Stimulated activated CD8-positive, alpha-beta memory T cell treated with anti-CD3 and anti-CD28 coated beads, Interleukin-7, amount 100 ng/mL, for 48 hours (primary cell): ENCODE data around the gene CFTR.
"Not testable (repeated sequence)": the region's sequence is repeated elsewhere in the genome, so short reads cannot be mapped to it uniquely, and the experiment has no call there.

Source experiments
- DNase-seq, 2 donors: peaks; one replicate each; pipeline ENCODE4 v3.0.0-alpha.2; 2020; ENCODE audit warnings: low read depth in 1 of 2; ENCODE audit errors: extremely low read depth in 1 of 2

The CFTR gene

DNA sequence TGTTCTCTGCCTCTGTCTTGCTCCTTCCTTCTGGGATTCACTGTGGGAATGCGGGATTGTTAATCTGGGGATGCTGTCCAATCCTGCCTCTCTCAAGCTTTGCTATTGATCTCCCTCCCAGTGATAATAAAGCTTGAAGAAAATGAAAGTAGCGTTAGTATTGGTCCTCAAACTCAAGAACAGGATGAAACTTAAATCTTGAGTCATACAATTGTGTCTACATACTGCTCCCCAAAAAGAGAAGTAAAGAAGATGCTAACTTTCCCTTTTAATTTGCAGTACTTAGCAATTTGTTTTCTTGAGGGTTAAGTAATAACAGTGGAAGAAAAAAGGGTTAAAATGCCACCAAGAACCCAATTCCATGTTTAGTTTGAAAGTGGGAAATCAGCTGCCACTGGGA lies 13.6 kb downstream of the CFTR start:
- DNase-seq, result no peak

DNA sequence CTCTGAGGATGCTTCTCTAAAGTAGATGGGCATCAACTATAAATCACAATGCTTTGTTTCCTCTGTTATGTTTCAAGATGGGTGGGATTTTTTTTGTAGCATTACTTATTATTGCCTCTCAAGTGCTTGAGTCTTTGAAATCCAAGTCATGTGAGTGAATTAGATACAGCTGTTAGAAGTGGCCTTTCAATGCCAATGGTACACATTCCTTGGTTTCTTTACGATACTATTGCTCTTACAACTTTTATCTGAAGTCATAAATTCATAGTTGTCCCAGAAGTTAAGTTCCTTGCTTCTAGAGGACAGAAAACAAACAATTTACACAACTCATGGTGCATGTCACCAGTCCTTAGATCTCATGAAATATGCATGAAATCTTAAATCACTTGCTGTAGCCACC lies 15.5 kb downstream of the CFTR start:
- DNase-seq, result no peak

DNA sequence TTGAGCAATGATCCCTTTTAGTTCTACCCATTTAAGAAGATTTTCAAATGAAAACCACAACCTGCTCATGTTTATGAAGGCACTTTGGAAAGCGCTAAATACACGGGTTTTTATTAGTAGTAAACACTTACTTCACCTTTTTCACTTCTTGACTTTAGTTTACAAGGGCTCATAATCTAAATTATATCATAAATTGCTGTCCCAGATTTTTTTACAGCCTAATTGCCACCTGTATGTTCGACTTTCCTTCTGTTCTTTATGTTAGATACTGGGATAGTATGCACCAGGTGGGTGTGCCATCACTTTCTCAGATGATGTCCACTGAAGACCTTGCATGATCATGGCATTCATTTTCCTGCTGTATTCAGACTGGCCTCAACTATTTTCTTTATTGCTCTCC lies 22.5 kb downstream of the CFTR start:
- no peak for DNase-seq

DNA sequence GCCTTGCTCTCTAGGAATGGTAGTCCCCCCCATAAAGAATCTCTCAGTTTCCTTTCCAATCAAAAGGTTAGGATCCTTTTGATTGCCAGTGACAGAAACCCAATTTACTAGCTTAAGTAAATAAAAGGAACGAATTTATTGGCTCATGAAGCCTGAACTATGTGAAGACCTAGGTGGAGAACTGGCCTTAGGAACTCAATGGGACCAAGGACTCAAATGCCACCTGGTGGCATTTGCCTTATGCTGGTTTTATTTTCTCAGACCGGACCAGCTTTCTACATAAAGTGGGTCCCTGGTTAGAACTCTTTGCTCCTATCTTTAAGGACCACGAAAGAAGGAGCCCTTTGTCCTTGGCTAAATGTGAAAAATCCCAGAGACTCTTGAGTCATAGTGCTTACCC lies 25.4 kb downstream of the CFTR start:
- no peak for DNase-seq

DNA sequence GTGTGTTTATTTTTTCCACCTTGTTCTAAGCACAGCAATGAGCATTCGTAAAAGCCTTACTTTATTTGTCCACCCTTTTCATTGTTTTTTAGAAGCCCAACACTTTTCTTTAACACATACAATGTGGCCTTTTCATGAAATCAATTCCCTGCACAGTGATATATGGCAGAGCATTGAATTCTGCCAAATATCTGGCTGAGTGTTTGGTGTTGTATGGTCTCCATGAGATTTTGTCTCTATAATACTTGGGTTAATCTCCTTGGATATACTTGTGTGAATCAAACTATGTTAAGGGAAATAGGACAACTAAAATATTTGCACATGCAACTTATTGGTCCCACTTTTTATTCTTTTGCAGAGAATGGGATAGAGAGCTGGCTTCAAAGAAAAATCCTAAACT lies 28.9 kb downstream of the CFTR start:
- DNase-seq, result no peak

DNA sequence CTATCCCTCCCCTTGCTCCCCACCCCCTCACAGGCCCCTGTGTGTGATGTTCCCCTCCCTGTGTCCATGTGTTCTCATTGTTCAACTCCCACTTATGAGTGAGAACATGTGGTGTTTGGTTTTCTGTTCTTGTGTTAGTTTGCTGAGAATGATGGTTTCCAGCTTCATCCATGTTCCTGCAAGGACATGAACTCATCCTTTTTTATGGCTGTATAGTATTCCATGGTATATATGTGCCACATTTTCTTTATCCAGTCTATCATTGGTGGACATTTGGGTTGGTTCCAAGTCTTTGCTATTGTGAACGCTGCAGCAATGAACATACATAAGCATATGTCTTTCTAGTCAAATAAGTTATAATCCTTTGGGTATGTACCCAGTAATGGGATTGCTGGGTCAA lies 37.4 kb downstream of the CFTR start:
- not testable (repeated sequence) for DNase-seq

DNA sequence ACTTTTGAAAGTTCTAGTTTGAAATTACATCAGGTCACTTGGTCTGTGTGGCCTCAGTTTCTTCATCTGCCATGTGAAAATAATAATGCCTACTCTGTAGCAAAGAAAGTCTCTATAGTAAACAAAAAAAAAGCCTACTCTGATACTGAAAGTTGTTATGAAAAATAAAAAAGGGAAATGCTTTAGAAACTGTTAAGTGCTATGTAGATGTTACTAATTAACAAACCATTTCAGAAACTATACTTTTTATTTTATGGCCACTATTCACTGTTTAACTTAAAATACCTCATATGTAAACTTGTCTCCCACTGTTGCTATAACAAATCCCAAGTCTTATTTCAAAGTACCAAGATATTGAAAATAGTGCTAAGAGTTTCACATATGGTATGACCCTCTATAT lies 50.6 kb downstream of the CFTR start:
- DNase-seq, result no peak

DNA sequence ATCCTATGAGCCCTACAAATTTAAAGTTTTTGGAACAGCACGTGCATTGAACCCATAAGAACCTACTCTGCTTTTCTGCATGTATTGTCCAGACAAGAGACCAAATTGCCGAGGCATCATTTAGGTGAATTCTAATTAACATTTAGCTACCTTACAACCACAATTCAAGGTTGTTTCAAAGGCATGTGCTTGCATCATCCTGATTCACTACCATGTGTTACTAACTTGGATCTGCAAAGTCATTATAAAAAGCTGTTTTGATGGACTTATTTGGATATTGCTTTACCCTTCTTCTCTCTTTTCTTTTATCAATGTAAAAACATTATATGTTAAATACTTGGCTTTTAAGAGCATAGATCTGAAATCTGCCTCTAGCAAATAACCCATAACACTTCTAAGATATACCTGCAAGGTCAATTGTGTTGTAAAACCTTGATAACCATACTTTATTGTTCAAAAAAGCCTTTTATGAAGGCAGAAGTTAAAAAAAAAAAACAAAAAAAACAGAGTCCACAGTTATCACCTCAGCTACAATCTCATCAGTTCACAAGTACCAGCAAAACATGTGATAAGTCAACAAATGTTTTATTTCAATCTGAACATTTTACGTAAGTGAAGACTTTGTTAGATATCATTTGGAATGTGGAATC lies 51.9 kb downstream of the CFTR start:
- DNase-seq, result no peak

DNA sequence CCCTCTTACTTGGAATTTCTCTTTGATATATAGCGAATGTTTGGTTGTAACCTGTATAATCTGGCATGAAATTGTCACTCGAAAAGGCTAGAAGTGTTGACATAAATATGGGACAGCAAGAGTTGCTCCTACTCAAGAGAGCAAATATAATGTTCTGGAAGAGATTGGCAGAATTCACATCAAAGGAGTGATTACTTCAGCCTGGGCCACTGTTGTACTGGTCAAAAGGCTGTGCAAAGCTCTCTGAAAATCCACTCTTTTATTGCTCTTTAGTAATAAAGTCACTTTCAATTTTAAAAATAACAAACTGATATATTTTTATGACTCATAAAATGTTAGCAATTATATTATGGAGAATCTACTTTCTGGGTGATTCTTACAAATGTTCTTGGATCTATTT lies 58.2 kb downstream of the CFTR start:
- DNase-seq, result no peak

DNA sequence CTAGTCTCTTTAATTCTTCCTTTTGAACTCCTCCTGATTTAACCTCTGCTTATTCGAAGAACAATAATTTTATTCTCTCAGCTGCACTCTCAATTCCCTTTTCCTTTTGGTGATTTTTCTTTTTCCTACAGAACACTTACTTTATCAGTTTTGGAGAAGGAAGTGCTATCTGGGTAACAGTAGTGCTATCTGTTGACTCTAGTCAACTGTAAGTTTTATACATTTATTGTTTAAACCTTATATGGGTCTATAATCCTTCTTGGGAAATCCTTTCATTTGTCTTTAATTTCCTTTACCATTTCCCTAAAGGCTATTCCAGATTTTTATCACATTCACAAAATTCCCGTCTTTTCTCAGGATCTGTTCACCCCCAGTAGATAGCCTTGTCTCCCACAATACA lies 64.2 kb downstream of the CFTR start:
- no peak for DNase-seq

DNA sequence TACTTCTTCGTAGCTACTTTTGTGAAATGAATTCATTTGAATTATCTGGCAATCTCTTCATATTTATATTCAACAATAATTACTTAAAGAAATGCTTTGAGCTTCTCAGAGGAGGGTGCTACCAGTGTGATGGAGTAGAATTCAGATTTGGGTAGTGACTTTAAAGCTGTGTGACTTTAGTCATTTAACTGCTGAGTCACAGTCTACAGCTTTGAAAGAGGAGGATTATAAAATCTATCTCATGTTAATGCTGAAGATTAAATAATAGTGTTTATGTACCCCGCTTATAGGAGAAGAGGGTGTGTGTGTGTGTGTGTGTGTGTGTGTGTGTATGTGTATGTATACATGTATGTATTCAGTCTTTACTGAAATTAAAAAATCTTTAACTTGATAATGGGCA lies 68.2 kb downstream of the CFTR start:
- no peak for DNase-seq

DNA sequence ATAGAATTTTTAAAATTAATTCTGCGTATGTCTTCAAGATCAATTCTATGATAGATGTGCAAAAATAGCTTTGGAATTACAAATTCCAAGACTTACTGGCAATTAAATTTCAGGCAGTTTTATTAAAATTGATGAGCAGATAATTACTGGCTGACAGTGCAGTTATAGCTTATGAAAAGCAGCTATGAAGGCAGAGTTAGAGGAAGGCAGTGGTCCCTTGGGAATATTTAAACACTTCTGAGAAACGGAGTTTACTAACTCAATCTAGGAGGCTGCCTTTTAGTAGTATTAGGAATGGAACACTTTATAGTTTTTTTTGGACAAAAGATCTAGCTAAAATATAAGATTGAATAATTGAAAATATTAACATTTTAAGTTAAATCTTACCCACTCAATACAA lies 70.8 kb downstream of the CFTR start:
- DNase-seq, result no peak

DNA sequence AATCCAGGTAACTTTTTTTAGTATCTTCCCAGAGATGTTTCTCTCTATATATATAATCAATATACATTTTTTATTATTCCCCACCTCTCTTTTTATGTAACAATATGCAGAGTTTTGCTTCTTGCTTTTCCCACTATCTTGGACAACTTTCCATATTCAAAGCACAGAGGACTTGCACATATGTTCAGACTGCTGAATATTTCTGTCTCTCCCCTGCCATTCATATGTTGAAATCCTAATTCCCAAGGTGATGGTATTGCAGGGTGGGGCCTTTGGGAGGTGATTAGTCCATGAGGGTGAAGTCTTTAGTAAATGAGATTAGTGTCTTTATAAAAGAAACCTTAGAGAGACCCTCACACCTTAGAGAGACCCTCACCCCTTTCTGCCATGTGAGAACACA lies 72.8 kb downstream of the CFTR start:
- no peak for DNase-seq

DNA sequence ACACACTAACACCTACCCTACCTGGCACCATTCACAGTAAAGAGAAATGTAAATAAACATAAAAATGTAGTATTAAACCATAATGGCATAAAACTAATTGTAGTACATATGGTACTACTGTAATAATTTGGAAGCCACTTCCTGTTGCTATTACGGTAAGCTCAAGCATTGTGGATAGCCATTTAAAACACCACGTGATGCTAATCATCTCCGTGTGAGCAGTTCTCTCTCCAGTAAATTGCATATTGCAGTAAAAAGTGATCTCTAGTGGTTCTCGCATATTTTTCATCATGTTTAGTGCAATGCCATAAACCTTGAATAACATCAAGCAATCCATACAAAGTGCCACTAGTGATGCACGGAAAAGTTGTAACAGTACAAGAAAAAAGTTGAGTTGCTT lies 75.4 kb downstream of the CFTR start:
- DNase-seq, result no peak

DNA sequence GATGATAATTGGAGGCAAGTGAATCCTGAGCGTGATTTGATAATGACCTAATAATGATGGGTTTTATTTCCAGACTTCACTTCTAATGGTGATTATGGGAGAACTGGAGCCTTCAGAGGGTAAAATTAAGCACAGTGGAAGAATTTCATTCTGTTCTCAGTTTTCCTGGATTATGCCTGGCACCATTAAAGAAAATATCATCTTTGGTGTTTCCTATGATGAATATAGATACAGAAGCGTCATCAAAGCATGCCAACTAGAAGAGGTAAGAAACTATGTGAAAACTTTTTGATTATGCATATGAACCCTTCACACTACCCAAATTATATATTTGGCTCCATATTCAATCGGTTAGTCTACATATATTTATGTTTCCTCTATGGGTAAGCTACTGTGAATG lies 79.6 kb downstream of the CFTR start:
- DNase-seq, result no peak

DNA sequence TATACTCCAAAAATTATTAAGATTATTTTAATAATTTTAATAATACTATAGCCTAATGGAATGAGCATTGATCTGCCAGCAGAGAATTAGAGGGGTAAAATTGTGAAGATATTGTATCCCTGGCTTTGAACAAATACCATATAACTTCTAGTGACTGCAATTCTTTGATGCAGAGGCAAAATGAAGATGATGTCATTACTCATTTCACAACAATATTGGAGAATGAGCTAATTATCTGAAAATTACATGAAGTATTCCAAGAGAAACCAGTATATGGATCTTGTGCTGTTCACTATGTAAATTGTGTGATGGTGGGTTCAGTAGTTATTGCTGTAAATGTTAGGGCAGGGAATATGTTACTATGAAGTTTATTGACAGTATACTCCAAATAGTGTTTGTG lies 80.2 kb downstream of the CFTR start:
- DNase-seq, result no peak

DNA sequence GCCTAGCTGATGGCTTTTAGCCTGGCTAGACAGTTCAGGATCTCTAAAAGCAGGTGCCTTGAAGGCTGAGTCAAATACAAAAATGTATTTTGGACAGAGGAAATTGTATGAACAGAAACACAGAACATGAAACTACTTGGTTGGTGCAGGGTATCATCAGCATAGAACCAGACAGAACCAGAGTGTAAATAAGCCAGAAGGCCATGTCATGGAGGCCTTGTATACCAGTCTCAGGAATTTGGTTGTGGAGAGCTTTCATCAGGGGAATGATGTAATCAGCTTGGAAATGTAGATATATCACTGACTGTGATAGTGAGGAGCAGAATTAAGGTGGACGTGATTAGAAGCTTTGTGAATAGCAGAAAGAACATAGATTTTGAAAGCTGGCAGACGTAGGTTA lies 82.9 kb downstream of the CFTR start:
- no peak for DNase-seq

DNA sequence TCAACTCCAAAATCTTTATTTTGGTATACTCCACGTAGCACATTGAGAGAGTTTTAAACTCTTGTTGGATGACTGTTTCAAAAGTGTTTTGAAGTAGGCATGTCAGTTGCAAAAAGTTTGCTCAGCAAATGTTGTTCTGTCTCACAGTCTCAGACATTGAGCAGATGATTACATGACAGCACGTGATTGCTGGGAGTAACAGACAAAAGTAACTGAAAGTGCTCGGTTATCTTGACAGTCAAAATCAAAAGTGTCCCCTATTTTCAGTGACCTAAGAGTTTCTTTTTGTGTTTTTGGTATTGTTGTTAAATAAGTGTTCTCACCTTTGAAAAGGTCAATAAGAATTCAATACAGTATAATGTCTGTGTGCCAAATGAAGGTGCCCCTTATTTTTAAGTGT lies 84.3 kb downstream of the CFTR start:
- DNase-seq, result no peak

DNA sequence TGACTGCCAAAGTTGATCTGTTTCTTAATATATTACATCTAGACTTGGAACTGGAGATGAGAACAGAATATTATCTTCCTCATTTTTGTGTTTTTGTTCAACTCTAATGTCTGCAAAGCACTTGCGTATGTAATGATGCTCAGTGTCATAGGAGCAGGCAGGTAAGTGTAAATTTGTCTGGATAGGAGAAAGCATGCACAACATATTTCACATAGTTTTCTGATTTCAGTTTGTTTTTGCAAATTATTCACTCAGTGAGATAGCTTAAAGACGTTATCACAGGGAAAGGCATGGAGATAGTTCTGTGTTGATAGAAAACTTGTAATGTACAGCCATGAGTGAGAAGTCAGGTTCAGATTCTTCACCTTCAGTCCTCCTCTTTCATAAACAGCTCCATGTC lies 84.8 kb downstream of the CFTR start:
- DNase-seq, result no peak

DNA sequence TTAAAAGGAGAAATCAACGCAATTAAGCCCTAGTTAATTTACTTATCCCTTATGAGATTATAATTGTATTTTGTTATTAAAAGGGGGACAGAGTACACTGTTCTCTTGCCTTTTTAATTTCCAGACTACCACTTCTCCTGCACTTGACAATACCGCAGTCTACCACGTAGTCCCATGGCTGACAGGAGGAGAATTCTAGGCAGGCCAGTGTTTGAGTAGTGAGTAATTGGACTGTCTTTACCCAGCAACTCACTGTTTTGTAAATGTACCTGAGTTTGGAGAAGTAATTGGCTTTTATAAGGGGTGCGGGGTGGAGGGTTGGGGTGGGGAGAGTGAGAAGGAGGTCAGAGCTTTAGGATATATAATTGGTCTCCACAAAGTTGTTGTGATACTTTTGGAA lies 85.4 kb downstream of the CFTR start:
- no peak for DNase-seq

DNA sequence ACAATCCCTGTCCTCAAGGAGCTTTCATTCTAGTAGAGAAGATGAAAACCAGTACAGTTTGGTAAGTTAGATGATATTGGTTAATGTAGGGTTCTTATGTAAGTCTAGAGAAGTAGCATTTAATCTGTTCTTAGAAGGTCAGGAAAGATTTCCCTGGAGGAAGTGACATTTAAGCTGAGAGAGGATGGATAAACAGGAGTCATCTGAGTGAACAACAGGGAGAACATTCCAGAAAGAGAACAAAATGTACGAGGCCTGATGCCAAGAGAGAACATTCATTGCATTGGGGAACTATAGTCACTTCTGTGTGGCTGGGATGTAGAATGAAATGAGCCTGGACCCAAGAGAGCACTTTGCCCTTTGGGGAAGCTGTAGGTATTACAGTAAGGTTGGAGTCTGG lies 88.0 kb downstream of the CFTR start:
- DNase-seq, result no peak

DNA sequence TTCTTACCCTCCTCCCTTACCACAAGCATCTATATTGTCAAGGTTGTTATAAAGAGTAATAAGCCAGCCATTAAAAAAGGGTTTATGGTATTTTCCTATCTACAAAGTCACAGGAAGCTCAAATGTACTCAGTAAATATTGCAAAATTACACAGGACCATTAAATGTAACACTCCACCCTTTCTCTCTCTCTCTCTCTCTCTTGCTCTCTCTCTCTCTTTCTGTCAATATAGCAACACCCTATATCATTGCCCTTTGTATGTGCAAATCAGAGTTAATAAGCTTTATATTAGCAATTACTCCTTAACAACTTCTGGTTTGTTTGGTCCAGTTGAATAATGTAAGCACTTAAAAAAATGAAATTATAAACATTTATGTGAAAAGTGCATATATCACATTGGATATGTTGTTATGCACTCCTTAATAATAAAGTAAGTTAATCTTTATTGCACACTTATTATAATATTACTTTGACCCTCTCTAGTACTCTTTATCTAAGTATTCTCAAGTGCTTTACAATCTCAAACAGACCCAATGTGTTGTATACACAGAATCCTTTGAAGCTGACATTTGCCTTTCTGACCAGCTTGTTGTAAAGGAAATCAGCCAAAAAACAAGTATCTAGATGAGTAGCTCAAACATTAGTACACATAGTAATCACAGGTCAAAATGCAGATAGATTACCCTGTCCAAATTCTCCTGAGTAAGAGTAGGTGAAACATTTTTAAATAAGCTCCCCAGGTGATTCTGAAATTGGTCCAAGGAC lies 93.2 kb downstream of the CFTR start:
- no peak for DNase-seq

DNA sequence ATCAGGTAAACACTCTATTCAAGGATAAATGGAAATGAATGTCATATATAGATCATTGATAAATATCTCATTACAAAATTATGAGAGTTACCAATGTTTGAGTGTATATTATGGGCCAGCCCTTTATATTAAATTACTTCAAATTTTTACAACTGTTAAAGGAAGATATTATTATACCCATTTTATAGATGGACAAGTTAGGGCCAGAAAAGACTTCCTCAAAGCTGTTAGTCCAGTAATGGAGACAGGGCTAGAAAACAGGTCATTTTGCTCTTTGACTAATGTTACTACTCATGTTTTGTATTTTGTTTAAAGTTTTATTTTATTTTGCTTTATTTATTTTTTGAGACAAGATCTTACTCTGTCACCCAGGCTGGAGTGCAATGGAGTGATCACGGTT lies 101.6 kb downstream of the CFTR start:
- DNase-seq, result no peak
